ENCODE measurements around the gene GYS1. TPM values are rescaled to one million over a fixed set of nuclear protein-coding genes. Genes with fewer than 3 reads are reported as not detected.
A peak's percentile ranks its signal among the peaks of the same experiment; 100 is the strongest.

The GYS1 gene
- total RNA-seq, 1 experiment from 2014 or later = 31.3 TPM

DNA sequence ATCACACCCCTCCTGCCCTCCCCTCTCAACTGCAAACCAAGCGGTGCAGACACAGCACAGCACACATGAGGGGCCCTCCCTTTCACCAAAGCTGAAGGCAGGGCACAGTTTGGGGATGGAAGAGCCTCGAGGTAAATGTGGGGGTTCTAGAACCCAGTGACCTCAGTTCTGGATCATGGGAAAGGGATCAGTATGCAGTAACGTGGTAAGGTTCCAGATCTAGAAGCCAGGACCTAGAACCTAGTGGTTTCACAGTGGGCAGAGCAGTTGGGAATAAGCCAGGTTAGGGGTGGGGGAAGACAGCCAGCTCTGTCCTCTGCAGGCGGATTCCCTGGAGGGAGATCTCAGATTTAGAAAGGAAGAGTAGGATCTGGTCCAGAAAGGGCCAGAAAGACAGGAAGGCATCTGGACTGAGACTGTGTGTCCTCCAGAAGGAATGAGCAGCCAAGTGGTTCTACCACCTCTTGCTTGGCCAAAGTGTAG lies 24.9 kb downstream of the GYS1 start:
- in situ Hi-C loops (cut with HindIII; ENCODE audit: low pct_unique_long_range_greater_than_20kb, low sequenced_read_pairs) = no loop called here
- no peak for DNase-seq (ENCODE audit: low read depth)

DNA sequence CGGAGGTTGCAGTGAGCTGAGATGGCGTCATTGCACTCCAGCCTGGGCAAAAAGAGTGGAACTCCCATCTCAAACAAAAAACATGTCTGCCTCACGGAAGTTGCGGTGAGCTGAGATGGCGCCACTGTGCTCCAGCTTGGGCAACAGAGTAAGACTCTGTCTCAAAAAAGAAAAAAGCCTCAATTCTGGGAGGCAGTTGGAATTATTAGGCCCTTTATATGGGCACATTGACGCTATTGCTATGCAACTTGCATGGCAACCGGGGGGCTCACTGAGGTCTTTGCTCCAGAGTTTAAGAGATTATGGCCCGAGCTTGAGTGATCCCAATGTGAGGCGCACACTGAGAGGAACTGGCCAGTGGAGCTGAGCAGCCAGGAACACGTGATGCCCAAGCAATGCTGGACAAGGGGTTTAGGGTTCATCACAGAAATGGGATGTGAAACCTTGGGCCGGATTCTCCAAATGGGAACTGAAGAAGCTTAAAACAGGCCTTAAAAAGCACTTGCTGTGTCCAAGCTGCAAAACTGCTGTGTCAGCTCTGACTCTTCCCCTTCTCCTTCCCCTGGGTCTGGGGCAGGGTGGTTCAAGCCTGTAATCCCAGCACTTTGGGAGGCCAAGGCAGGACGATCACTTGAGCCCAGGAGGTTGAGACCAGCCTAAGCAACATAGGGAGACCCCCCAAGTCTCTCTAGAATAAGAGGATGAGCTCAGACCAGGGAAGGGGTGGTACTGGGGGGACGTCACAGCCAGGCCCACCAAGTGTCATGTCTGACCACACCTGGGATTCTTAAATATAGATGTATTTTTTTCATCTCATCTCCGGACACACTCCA lies 25.5 kb downstream of the GYS1 start:
- in situ Hi-C loops (cut with HindIII; ENCODE audit: low pct_unique_long_range_greater_than_20kb, low sequenced_read_pairs) = no loop called here
- peak; percentile 73 for DNase-seq (ENCODE audit: low read depth)

- DNase-seq (ENCODE audit: low read depth) = peak; percentile 50
- in situ Hi-C loops (cut with HindIII; ENCODE audit: low pct_unique_long_range_greater_than_20kb, low sequenced_read_pairs) = no loop called here
Measured at GRCh38 chr19:48966541-48967345, 26.4 kb downstream of the GYS1 start.

GRCh38 chr19:48965806-48966540 lies 27.1 kb downstream of the GYS1 start:
- DNase-seq (ENCODE audit: low read depth) = peak; percentile 74
- in situ Hi-C loops (cut with HindIII; ENCODE audit: low pct_unique_long_range_greater_than_20kb, low sequenced_read_pairs) = no loop called here

- in situ Hi-C loops (cut with HindIII; ENCODE audit: low pct_unique_long_range_greater_than_20kb, low sequenced_read_pairs) = no loop called here
- DNase-seq (ENCODE audit: low read depth) = peak; percentile 97
Measured at GRCh38 chr19:48965040-48965805, 27.9 kb downstream of the GYS1 start, which contains the start of gene FTL. TSS of gene FTL (plus strand) at chr19:48965309. CDS start at chr19:48965508, 199 bp downstream.

- in situ Hi-C loops (cut with HindIII; ENCODE audit: low pct_unique_long_range_greater_than_20kb, low sequenced_read_pairs) = no loop called here
- DNase-seq (ENCODE audit: low read depth) = peak; percentile 65
Measured at GRCh38 chr19:48964205-48965039, 28.7 kb downstream of the GYS1 start.

DNA sequence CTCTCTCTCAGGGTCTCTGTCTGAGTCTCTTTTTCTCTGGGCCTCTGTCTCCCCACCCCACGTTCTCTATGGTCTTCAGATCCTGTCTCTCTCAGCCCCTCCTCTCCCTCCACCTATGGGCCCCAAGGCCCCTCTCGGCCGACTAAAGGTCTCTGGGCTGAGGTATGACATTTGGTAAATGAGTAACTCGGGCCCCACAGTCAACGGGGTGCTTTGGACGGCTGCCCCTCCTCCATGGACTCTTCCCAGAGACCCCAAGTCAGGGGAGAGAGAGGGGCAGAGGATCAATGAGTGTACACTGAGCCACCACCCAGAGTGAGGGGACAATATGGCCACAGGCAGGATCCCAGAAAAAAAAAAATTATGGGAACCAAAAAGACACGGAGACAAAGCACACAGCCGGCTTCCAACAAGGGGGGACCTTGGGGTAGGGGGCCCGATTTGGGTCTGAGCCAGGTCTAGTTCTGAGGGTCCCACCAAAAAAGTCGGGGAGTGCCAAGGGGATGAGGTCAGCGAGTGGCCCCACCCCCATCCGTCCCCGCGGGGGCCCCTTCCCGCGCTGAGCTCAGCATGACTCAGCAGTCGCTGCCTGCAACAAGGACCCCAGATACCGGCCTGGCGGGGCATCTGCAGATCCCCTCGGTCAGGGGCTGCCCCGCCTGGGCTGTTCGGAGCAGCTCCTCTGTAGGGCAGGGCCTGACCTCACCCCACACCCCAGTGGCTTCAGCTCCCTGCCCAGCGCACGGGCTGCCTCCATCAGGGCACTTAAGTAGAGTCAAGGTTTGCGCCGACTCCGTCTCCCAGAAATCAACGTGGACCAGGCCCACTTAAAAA lies 29.5 kb downstream of the GYS1 start:
- in situ Hi-C loops (cut with HindIII; ENCODE audit: low pct_unique_long_range_greater_than_20kb, low sequenced_read_pairs) = no loop called here
- peak; percentile 89 for DNase-seq (ENCODE audit: low read depth)

- in situ Hi-C loops (cut with HindIII; ENCODE audit: low pct_unique_long_range_greater_than_20kb, low sequenced_read_pairs) = no loop called here
- no peak for DNase-seq (ENCODE audit: low read depth)
Measured at GRCh38 chr19:48962849-48963165, 30.3 kb downstream of the GYS1 start.

DNA sequence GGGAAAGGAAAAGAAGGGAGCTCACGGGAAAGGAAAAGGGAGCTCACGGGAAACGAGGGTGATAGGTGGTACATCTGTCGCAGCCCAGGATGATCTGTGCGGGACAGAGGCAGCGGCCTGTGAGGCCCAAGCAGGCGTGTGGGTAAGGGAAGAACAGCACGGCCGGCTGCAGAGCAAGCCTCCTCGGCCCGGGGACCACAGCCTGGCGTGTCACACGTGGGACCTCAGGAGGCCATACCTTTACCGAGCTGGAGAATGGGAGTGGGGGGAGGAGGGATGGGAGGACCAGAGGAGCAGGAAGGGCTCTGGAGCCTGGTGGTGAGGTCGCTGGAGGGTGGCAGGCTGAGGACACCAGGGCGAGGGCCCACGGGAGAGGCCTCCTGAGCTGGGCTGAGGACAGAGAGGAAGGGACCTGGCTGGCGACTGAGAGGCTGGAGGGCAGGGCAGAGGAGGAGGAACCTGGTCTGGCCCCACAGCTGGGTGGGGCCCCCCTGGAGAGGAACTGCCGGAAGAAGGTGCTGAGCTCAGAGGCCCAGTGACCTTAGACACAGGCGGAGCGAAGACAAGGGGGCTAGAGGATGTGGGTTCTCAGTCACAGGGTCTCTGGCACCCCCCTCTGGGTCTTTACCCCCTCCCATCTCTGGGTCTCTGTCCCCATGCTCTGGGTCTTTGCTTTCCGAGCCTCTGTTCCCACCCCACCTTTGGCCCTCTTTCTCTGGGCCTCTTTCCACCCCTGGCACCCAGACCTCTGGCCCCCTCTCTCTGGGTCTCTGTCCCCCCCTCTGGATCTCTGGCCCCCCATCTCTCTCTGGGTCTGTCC lies 30.9 kb downstream of the GYS1 start:
- peak; percentile 92 for DNase-seq (ENCODE audit: low read depth)
- in situ Hi-C loops (cut with HindIII; ENCODE audit: low pct_unique_long_range_greater_than_20kb, low sequenced_read_pairs) = no loop called here

DNA sequence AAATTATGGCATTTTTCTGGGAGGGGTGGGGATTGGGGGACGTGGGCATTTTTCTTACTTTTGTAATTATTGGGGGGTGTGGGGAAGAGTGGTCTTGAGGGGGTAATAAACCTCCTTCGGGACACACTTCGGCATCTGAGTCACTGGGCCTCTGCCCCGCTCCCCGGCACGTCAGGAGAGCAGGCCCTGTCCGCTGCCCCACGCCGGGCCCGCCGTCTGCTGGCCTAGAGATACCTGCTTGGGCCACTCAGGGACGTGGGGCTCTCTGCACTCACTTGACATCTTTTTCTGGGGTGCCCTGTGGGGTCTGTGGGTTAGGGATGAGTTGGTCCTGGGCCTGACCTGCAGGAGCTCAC lies 31.5 kb downstream of the GYS1 start:
- in situ Hi-C loops (cut with HindIII; ENCODE audit: low pct_unique_long_range_greater_than_20kb, low sequenced_read_pairs) = no loop called here
- DNase-seq (ENCODE audit: low read depth) = no peak

- in situ Hi-C loops (cut with HindIII; ENCODE audit: low pct_unique_long_range_greater_than_20kb, low sequenced_read_pairs) = no loop called here
- DNase-seq (ENCODE audit: low read depth) = peak; percentile 63
Measured at GRCh38 chr19:48961051-48961649, 32.0 kb downstream of the GYS1 start.

GRCh38 chr19:48959341-48960239 lies 33.5 kb downstream of the GYS1 start:
- DNase-seq (ENCODE audit: low read depth) = no peak
- in situ Hi-C loops (cut with HindIII; ENCODE audit: low pct_unique_long_range_greater_than_20kb, low sequenced_read_pairs) = no loop called here

DNA sequence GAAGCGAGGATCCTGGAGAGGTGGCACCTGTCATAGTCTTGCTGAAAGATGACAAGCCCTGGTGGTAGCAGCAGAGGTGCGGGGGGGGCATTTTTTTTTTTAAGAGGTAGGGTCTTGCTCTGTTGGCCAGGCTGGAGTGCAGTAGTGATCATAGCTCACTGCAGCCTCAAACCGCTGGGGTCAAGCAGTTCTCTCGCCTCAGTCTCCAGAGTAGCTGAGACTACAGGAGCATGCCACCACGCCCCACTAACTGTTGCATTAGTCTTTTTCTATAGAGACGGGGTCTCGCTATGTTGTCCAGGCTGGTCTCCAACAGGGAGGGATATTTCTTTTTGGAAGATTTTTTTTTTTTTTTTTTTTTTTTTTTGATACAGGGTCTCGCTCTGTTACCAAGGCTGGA lies 35.1 kb downstream of the GYS1 start:
- DNase-seq (ENCODE audit: low read depth) = no peak
- in situ Hi-C loops (cut with HindIII; ENCODE audit: low pct_unique_long_range_greater_than_20kb, low sequenced_read_pairs) = no loop called here

GRCh38 chr19:48955308-48955958 lies 37.7 kb downstream of the GYS1 start:
- no peak for DNase-seq (ENCODE audit: low read depth)
- in situ Hi-C loops (cut with HindIII; ENCODE audit: low pct_unique_long_range_greater_than_20kb, low sequenced_read_pairs) = no loop called here

All from Caki2 (cell line).